GM21515 (cell line): ENCODE measurements around the gene GLT6D1.

Experiments used
- ATAC-seq: cut with Tn5 transposase; IDR thresholded peaks from one replicate; pipeline ENCODE4 v1.9.1; 2021; ENCODE audit not compliant: unreplicated experiment

The GLT6D1 gene

GRCh38 chr9:135624282-135624681 is 15.1 kb downstream of the GLT6D1 start:
- ATAC-seq: no peak

- no peak for ATAC-seq
Measured at GRCh38 chr9:135622415-135623020, 16.8 kb downstream of the GLT6D1 start.

GRCh38 chr9:135620558-135620957 is 18.8 kb downstream of the GLT6D1 start:
- ATAC-seq: no peak

GRCh38 chr9:135619599-135619886 is 19.8 kb downstream of the GLT6D1 start:
- no peak for ATAC-seq

GRCh38 chr9:135618866-135619598 is 20.3 kb downstream of the GLT6D1 start:
- no peak for ATAC-seq

- no peak for ATAC-seq
Measured at GRCh38 chr9:135617991-135618411, 21.3 kb downstream of the GLT6D1 start.

GRCh38 chr9:135617538-135617900 is 21.8 kb downstream of the GLT6D1 start:
- no peak for ATAC-seq

GRCh38 chr9:135616619-135617537 is 22.5 kb downstream of the GLT6D1 start:
- no peak for ATAC-seq

GRCh38 chr9:135615666-135616618 is 23.4 kb downstream of the GLT6D1 start:
- no peak for ATAC-seq

GRCh38 chr9:135614821-135615665 is 24.3 kb downstream of the GLT6D1 start:
- ATAC-seq: no peak

GRCh38 chr9:135613946-135614805 is 25.2 kb downstream of the GLT6D1 start:
- no peak for ATAC-seq

GRCh38 chr9:135612981-135613910 is 26.1 kb downstream of the GLT6D1 start:
- no peak for ATAC-seq

- ATAC-seq: no peak
Measured at GRCh38 chr9:135612437-135612836, 26.9 kb downstream of the GLT6D1 start.

- ATAC-seq: no peak
Measured at GRCh38 chr9:135611875-135612209, 27.5 kb downstream of the GLT6D1 start.

- no peak for ATAC-seq
Measured at GRCh38 chr9:135611142-135611874, 28.0 kb downstream of the GLT6D1 start.

GRCh38 chr9:135610290-135611141 is 28.8 kb downstream of the GLT6D1 start:
- no peak for ATAC-seq
